T47D (cell line): ENCODE measurements around the gene PRLR.
A peak's percentile ranks its signal among the peaks of the same experiment; 100 is the strongest.
"Not testable (repeated sequence)": the region's sequence is repeated elsewhere in the genome, so short reads cannot be mapped to it uniquely, and the experiment has no call there.

ENCODE experiments used
- DNase-seq, 2 experiments: peaks; one replicate each; pipeline versions ENCODE4 v3.0.0 to v3.0.0-alpha.2; 2011 to 2012; ENCODE audit warnings: low read depth in 1 of 2, low spot score in 1 of 2
- JUND ChIP-seq: IDR thresholded peaks from 2 replicates; pipeline ENCODE4 v1.6.1; 2012; ENCODE audit warnings: low read depth
- in situ Hi-C: cut with HindIII; loops from 2 replicates; pipeline ENCODE4 v1.10.0; 2016; ENCODE audit warnings: low sequenced_read_pairs, low pct_unique_long_range_greater_than_20kb

The PRLR gene

GRCh38 chr5:35230038-35230611 lies at the start of gene PRLR:
TSS of gene PRLR (minus strand) at chr5:35230487. CDS start at chr5:35089620, 140,867 bp downstream.
- in situ Hi-C loops, result no loop called here
- peak; percentile 59 to 97 for DNase-seq
- TF ChIP-seq JUND, result no peak

- in situ Hi-C loops, result no loop called here
Measured at GRCh38 chr5:35274839-35275509, 44.7 kb upstream of the PRLR start.

DNA sequence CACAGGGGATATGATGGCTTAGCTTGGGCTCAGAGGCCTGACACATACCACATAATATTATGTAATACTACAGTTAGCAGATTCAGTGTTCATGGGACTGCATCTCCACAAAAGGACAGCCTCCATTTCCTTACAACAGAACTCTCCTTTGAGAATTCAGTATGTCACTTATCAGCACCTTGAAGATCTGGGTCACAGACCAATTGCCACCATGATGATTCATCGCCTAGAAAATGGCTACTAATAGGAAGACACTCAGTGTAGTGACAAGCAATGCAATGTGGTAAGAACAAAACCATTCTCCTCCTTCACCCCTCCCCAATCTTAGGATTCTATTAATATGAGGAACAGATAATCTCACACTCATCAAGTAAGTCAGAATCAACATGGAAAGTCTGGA lies 38.7 kb upstream of the PRLR start:
- no peak for DNase-seq
- in situ Hi-C loops, result no loop called here
- no peak for TF ChIP-seq JUND

More at GRCh38 chr5:35274839-35275509, 44.7 kb upstream of the PRLR start:
- 0 out of 2 replicates have a peak, but pooled peaks have one; percentile 26 for TF ChIP-seq JUND
- DNase-seq, result peak in 1 of 2 experiments; percentile 78

GRCh38 chr5:35266276-35266675 lies 36.0 kb upstream of the PRLR start:
- in situ Hi-C loops, result no loop called here
- no peak for DNase-seq
- TF ChIP-seq JUND, result no peak

DNA sequence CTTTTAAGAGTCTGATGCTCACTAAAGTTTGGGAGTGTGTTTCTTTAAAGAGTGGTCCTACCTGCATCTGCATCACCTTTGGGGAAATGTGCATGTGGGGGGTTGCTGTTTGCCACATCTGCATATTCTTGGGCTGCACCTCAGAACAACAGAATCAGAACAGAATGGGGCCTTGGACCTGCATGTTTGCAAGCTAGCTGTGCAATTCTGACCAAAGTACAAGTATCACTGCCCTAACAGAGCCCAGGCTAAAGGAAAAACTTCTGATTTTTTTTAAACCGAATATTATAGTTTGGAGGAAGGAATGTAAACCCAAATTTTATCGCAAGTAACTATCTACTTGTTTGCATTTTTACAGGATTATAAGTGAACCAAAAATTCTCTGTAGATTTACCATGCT lies 34.2 kb upstream of the PRLR start:
- TF ChIP-seq JUND, result no peak
- no peak for DNase-seq
- in situ Hi-C loops, result no loop called here

GRCh38 chr5:35263266-35263877 lies 33.1 kb upstream of the PRLR start:
- in situ Hi-C loops, result no loop called here
- no peak for DNase-seq
- TF ChIP-seq JUND, result no peak

GRCh38 chr5:35253582-35253981 lies 23.3 kb upstream of the PRLR start:
- DNase-seq, result no peak
- no peak for TF ChIP-seq JUND
- in situ Hi-C loops, result no loop called here

DNA sequence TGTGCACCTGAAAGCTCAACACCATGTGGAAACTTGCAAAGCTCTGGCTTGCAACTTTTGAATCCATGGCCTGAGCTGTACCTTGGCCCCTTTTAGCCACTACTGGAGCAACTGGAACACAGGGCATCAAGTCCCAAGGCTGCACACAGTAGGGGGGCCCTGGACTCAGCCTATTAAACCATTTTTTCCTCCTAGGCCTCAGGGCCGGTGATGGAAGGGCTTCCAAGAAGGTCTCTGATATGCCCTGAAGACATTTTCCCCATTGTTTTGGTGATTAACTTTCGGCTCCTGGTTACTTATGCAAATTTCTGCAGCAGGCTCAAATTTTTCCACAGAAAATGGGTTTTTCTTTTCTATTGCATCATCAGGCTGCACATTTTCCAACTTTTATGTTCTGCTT lies 22.7 kb upstream of the PRLR start:
- in situ Hi-C loops, result no loop called here
- TF ChIP-seq JUND, result no peak
- DNase-seq, result no peak

GRCh38 chr5:35248843-35249780 lies 18.8 kb upstream of the PRLR start:
- DNase-seq, result no peak
- TF ChIP-seq JUND, result no peak
- in situ Hi-C loops, result no loop called here

GRCh38 chr5:35247648-35248034 lies 17.4 kb upstream of the PRLR start:
- TF ChIP-seq JUND, result no peak
- in situ Hi-C loops, result no loop called here
- DNase-seq, result peak in 1 of 2 experiments; percentile 51

GRCh38 chr5:35246900-35247647 lies 16.8 kb upstream of the PRLR start:
- peak in 1 of 2 experiments; percentile 61 for DNase-seq
- in situ Hi-C loops, result no loop called here
- TF ChIP-seq JUND, result no peak

DNA sequence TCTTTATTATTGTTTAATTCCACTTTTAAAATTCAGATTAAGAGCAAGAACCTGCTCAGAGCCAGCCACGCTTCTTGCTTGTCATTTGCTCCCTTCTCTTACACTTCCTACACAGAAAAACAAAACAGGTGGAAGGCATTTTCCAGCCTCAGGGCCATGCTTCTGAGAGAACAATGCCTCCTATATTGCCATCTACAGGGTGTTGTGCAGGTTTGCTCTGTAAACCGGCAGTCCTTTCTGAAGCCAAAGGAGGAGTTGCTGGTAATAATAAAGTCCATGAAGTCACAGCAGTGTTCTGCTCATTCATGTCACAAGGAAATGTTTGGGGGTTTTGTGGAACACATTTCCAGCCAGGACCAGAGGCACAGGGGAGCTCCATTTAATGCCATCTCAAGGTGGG lies 16.1 kb upstream of the PRLR start:
- in situ Hi-C loops, result no loop called here
- TF ChIP-seq JUND, result no peak
- DNase-seq, result peak; percentile 39 to 93

DNA sequence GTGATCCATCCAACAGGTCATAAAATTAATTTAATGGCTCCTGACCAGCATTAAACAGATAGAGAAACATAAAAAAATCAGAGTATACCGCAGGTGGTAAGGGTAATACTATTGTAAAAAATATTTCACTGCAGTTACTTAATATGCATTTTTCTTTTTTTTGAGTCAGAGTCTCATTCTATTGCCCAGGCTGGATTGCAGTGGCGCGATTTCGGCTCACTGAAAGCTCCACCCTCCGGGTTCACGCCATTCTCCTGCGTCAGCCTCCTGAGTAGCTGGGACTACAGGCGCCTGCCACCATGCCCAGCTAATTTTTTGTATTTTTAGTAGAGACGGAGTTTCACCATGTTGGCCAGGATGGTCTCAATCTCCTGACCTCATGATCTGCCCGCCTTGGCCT lies 15.1 kb upstream of the PRLR start:
- in situ Hi-C loops, DNase-seq: not testable (repeated sequence)
